Kidney epithelial cell (primary cell): ENCODE results near the gene RTN4R. TPM values are rescaled to one million over a fixed set of nuclear protein-coding genes. Genes with fewer than 3 reads are reported as not detected.

Source experiments
- DNase-seq: peaks from one replicate; pipeline ENCODE4 v3.0.0-alpha.2; 2010; ENCODE audit warnings: low read depth
- H3K27me3 ChIP-seq: 2 replicates; pipeline ENCODE4 v1.6.0; 2011; ENCODE audit warnings: low read length; ENCODE audit not compliant: control insufficient read depth, insufficient read depth
- H3K36me3 ChIP-seq: 2 replicates; pipeline ENCODE4 v1.5.1; 2011; ENCODE audit warnings: low read length; ENCODE audit not compliant: control insufficient read depth, insufficient read depth
- H3K4me3 ChIP-seq: 2 replicates; pipeline ENCODE4 v1.5.1; 2011; ENCODE audit warnings: low read depth, mild to moderate bottlenecking, control low read depth, low read length
- CTCF ChIP-seq: IDR thresholded peaks from 2 replicates; pipeline ENCODE4 v1.5.1; 2011; ENCODE audit warnings: mild to moderate bottlenecking, moderate library complexity, low read length, control low read depth, inconsistent platforms; ENCODE audit not compliant: insufficient read depth, poor library complexity, severe bottlenecking
- total RNA-seq: library from RNA; depleted of rRNA; stranded (reverse); fragments of >200 nt; gene quantifications from 2 replicates; pipeline ENCODE4 v1.2.3, GENCODE V29; 2015

RTN4R gene
- total RNA-seq, 1 donor from 2014 or later: 18.2 TPM

GRCh38 chr22:20208713-20209310 is 59.3 kb downstream of the RTN4R start:
- Histone ChIP-seq H3K36me3 (no peaks in the 10 kb centered on the region), H3K4me3 (no peak overlapping the region), H3K27me3 (peaks cover 9% of the 10 kb centered on the region)
- DNase-seq: no peak
- no peak for TF ChIP-seq CTCF

- Histone ChIP-seq H3K4me3 (no peak overlapping the region), H3K27me3 (no peaks in the 10 kb centered on the region), H3K36me3 (no peaks in the 10 kb centered on the region)
- no peak for TF ChIP-seq CTCF
- DNase-seq: no peak
These were observed 60.7 kb downstream of the RTN4R start for GRCh38 chr22:20207277-20208025.

GRCh38 chr22:20206709-20207215 is 61.4 kb downstream of the RTN4R start:
- TF ChIP-seq CTCF: no peak
- no peaks in the 10 kb centered on the region for H3K27me3 ChIP-seq
- peak overlapping the region; percentile 41 for H3K4me3 ChIP-seq
- no peaks in the 10 kb centered on the region for H3K36me3 ChIP-seq
- DNase-seq: no peak

GRCh38 chr22:20205964-20206708 is 62.0 kb downstream of the RTN4R start:
- Histone ChIP-seq H3K4me3 (peak overlapping the region; percentile 41), H3K36me3 (no peaks in the 10 kb centered on the region), H3K27me3 (no peaks in the 10 kb centered on the region)
- no peak for TF ChIP-seq CTCF
- peak; percentile 28 for DNase-seq

GRCh38 chr22:20205464-20205963 is 62.6 kb downstream of the RTN4R start:
- Histone ChIP-seq H3K27me3 (peaks cover under 1% of the 10 kb centered on the region), H3K36me3 (no peaks in the 10 kb centered on the region), H3K4me3 (no peak overlapping the region)
- TF ChIP-seq CTCF: no peak
- no peak for DNase-seq
